DND-41 (cell line): Measurements from ENCODE around the gene GPR63.

Source experiments
- EZH2 ChIP-seq: IDR thresholded peaks from 3 replicates; pipeline ENCODE4 v1.6.1; 2012; ENCODE audit warnings: borderline replicate concordance, low read depth, mild to moderate bottlenecking, moderate library complexity, low read length, inconsistent platforms; ENCODE audit not compliant: severe bottlenecking
- TF ChIP-seq, protein P1 (sequence below): IDR thresholded peaks from 2 replicates; pipeline ENCODE4 v1.5.1; 2012; ENCODE audit warnings: borderline replicate concordance, low read length, moderate library complexity, mild to moderate bottlenecking; ENCODE audit not compliant: poor library complexity, severe bottlenecking; ENCODE audit errors: extremely low read depth

- TF ChIP-seq, protein P1, sequence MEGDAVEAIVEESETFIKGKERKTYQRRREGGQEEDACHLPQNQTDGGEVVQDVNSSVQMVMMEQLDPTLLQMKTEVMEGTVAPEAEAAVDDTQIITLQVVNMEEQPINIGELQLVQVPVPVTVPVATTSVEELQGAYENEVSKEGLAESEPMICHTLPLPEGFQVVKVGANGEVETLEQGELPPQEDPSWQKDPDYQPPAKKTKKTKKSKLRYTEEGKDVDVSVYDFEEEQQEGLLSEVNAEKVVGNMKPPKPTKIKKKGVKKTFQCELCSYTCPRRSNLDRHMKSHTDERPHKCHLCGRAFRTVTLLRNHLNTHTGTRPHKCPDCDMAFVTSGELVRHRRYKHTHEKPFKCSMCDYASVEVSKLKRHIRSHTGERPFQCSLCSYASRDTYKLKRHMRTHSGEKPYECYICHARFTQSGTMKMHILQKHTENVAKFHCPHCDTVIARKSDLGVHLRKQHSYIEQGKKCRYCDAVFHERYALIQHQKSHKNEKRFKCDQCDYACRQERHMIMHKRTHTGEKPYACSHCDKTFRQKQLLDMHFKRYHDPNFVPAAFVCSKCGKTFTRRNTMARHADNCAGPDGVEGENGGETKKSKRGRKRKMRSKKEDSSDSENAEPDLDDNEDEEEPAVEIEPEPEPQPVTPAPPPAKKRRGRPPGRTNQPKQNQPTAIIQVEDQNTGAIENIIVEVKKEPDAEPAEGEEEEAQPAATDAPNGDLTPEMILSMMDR = no peak
- TF ChIP-seq EZH2 = no peak
These were observed 4.5 kb downstream of the GPR63 start for GRCh38 chr6:96832780-96833179.
